ENCODE data around the gene MSI2. TPM values are rescaled to one million over a fixed set of nuclear protein-coding genes. Genes with fewer than 3 reads are reported as not detected.

Gene MSI2
- total and polyA plus RNA-seq, 8 donors = 35.0 to 49.5 (median 47.5) TPM

- H3K4me3 ChIP-seq = peak overlapping the region in 1 of 2 donors; percentile 5
- peak in 2 of 4 donors; percentile 81 to 84 for DNase-seq
Measured at GRCh38 chr17:57577751-57578607, 321.7 kb downstream of the MSI2 start.

GRCh38 chr17:57578608-57579225 lies 322.4 kb downstream of the MSI2 start:
- Histone ChIP-seq H3K4me1 (peaks cover 4 to 15% of the 10 kb centered on the region in 2 donors), H3K4me3 (no peak overlapping the region), H3K9me3 (no peaks in the 10 kb centered on the region), H3K27ac (no peak overlapping the region), H3K36me3 (no peaks in the 10 kb centered on the region), H3K27me3 (no peaks in the 10 kb centered on the region)
- ATAC-seq = no peak
- no peak for TF ChIP-seq CTCF (IDR thresholded peaks at IDR 0.05)
- no peak for DNase-seq
- intact Hi-C loops (cut with DNase I) = no loop called here

More at GRCh38 chr17:57577751-57578607, 321.7 kb downstream of the MSI2 start:
- Histone ChIP-seq H3K27ac (peak overlapping the region; percentile 18 to 61), H3K4me1 (peaks cover 4 to 15% of the 10 kb centered on the region in 2 donors), H3K27me3 (no peaks in the 10 kb centered on the region), H3K36me3 (no peaks in the 10 kb centered on the region), H3K9me3 (no peaks in the 10 kb centered on the region)
- no peak for TF ChIP-seq CTCF (IDR thresholded peaks at IDR 0.05)
- intact Hi-C loops (cut with DNase I) = no loop called here
- peak; percentile 89 for ATAC-seq

GRCh38 chr17:57579245-57579644 lies 322.9 kb downstream of the MSI2 start:
- Histone ChIP-seq H3K36me3 (no peaks in the 10 kb centered on the region), H3K4me3 (no peak overlapping the region), H3K4me1 (peaks cover 4 to 15% of the 10 kb centered on the region in 2 donors), H3K27ac (no peak overlapping the region), H3K9me3 (no peaks in the 10 kb centered on the region), H3K27me3 (no peaks in the 10 kb centered on the region)
- ATAC-seq (no peak), DNase-seq (no peak)
- no peak for TF ChIP-seq CTCF (IDR thresholded peaks at IDR 0.05)
- intact Hi-C loops (cut with DNase I) = no loop called here

- H3K9me3 ChIP-seq = no peaks in the 10 kb centered on the region
- H3K4me1 ChIP-seq = peaks cover 4 to 15% of the 10 kb centered on the region in 2 donors
- no peak for TF ChIP-seq CTCF (IDR thresholded peaks at IDR 0.05)
- ATAC-seq (no peak), DNase-seq (no peak)
- H3K36me3 ChIP-seq = no peaks in the 10 kb centered on the region
- H3K27ac ChIP-seq = no peak overlapping the region
- intact Hi-C loops (cut with DNase I) = no loop called here
- no peaks in the 10 kb centered on the region for H3K27me3 ChIP-seq
- no peak overlapping the region for H3K4me3 ChIP-seq
Measured at GRCh38 chr17:57580055-57580739, 323.9 kb downstream of the MSI2 start.

All from left lung (tissue), 10 donors.